AG04449 (cell line): Measurements from ENCODE around the gene WDR43.

ENCODE experiments used
- CTCF ChIA-PET: fragments of 350-600 bp; formaldehyde crosslinking; extraction: SDS; loops from one replicate; lab custom pipeline; 2021; ENCODE audit warnings: antibody characterized with exemption; lab: Yijun Ruan, JAX
- POLR2A ChIA-PET: fragments of 400-600, 350-600 bp; formaldehyde crosslinking; extraction: SDS; loops from one replicate; lab custom pipeline; 2020; ENCODE audit warnings: antibody characterized with exemption, inconsistent platforms; lab: Yijun Ruan, JAX
- DNase-seq: peaks from one replicate; pipeline ENCODE4 v3.0.0-alpha.2; 2010; ENCODE audit warnings: low read depth, low spot score
- H3K4me3 ChIP-seq: 2 replicates; pipeline ENCODE4 v1.5.1; 2011; ENCODE audit warnings: low read depth, mild to moderate bottlenecking, control low read depth, low read length
- TF ChIP-seq, protein P1 (sequence below): IDR thresholded peaks from one replicate; pipeline ENCODE4 v1.5.1; 2011; ENCODE audit warnings: mild to moderate bottlenecking, moderate library complexity, low read length, control low read depth, inconsistent platforms; ENCODE audit not compliant: insufficient read depth; ENCODE audit errors: missing control alignments

WDR43 gene

DNA sequence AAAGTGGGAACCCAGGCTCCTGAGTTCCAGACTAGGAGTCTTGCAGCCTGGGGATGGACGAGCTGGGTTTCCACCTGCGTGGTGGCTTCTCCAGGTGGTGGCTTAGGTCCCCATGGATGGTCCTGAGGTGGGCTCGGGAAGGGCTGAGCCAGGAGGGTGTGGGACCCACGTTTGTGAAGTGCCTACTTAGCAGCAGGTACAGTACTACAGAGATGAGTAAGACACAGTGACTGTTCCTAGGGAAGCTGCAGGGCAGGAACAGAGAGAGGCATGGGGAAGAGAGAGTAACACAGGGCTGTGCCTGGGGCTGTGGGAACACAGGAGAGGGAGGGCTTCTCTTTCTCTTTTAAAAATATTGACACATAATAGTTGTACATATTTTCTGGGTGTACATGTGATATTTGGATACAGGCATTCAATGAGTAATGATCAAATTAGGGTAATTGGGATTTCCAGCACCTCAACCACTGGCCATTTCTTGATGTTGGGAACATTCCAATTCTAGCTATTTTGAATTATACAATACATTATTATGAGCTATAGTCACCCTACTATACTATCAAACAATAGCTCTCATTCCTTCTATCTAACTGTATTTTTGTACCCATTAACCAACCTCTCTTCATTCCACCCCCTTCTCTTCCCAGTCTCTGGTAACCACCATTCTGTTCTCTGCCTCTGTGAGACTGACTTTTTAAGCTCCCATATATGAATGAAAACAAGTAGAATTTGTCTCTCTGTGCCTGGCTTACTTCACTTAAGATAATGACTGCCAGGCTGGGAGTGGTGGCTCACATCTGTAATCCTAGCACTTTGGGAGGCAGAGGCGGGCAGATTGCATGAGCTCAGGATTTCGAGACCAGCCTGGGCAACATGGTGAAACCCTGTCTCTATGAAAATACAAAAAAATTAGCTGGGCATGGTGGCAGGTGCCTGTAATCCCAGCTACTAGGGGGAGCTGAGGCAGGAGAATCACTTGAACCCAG lies 101.6 kb downstream of the WDR43 start:
- TF ChIP-seq, protein P1, sequence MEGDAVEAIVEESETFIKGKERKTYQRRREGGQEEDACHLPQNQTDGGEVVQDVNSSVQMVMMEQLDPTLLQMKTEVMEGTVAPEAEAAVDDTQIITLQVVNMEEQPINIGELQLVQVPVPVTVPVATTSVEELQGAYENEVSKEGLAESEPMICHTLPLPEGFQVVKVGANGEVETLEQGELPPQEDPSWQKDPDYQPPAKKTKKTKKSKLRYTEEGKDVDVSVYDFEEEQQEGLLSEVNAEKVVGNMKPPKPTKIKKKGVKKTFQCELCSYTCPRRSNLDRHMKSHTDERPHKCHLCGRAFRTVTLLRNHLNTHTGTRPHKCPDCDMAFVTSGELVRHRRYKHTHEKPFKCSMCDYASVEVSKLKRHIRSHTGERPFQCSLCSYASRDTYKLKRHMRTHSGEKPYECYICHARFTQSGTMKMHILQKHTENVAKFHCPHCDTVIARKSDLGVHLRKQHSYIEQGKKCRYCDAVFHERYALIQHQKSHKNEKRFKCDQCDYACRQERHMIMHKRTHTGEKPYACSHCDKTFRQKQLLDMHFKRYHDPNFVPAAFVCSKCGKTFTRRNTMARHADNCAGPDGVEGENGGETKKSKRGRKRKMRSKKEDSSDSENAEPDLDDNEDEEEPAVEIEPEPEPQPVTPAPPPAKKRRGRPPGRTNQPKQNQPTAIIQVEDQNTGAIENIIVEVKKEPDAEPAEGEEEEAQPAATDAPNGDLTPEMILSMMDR = no peak
- ChIA-PET POLR2A (no interaction called here), CTCF (interaction anchor here (1.2 kb wide), 1 partner anchor 37 kb away, joined by 4 read pairs; no protein-coding TSS in a partner anchor)
- H3K4me3 ChIP-seq = no peak overlapping the region
- no peak for DNase-seq

GRCh38 chr2:28997237-28997846 lies 102.9 kb downstream of the WDR43 start:
- CTCF ChIA-PET = interaction anchor here (1.2 kb wide), 1 partner anchor 39 kb away, joined by 4 read pairs; no protein-coding TSS in a partner anchor
- no peak for DNase-seq
- POLR2A ChIA-PET = no interaction called here

More at GRCh38 chr2:28997237-28997846, 102.9 kb downstream of the WDR43 start:
- H3K4me3 ChIP-seq = no peak overlapping the region
- TF ChIP-seq, protein P1 = no peak
